Stimulated activated CD4-positive, alpha-beta T cell treated with anti-CD3 and anti-CD28 coated beads, Interleukin-15, amount 100 ng/mL, for 48 hours (primary cell): Measurements from ENCODE around the gene EYA2.
"Not testable (repeated sequence)": the region's sequence is repeated elsewhere in the genome, so short reads cannot be mapped to it uniquely, and the experiment has no call there.

Experiments
- DNase-seq, 2 donors: peaks; one replicate each; pipeline ENCODE4 v3.0.0-alpha.2; 2020; ENCODE audit warnings: low read depth in 2 of 2

The EYA2 gene

GRCh38 chr20:47175493-47175892, 280.9 kb downstream of the EYA2 start:
- no peak for DNase-seq

GRCh38 chr20:47176217-47176616, 281.6 kb downstream of the EYA2 start:
- not testable (repeated sequence) for DNase-seq

- no peak for DNase-seq
Observed at GRCh38 chr20:47178277-47178676, 283.6 kb downstream of the EYA2 start.

- DNase-seq, result no peak
Observed at GRCh38 chr20:47178851-47179250, 284.2 kb downstream of the EYA2 start.

GRCh38 chr20:47179267-47179666, 284.6 kb downstream of the EYA2 start:
- no peak for DNase-seq

- peak in 1 of 2 donors; percentile 7 for DNase-seq
Observed at GRCh38 chr20:47181056-47181862, 286.6 kb downstream of the EYA2 start.

- no peak for DNase-seq
Observed at GRCh38 chr20:47183367-47183766, 288.7 kb downstream of the EYA2 start.

GRCh38 chr20:47187450-47188195, 293.0 kb downstream of the EYA2 start:
- DNase-seq, result no peak

GRCh38 chr20:47188540-47188939, 293.9 kb downstream of the EYA2 start:
- DNase-seq, result no peak

- DNase-seq, result no peak
Observed at GRCh38 chr20:47189060-47189459, 294.4 kb downstream of the EYA2 start.

- no peak for DNase-seq
Observed at GRCh38 chr20:47191074-47191673, 296.5 kb downstream of the EYA2 start.

- DNase-seq, result no peak
Observed at GRCh38 chr20:47191956-47192355, 297.3 kb downstream of the EYA2 start.

GRCh38 chr20:47195573-47195972, 300.9 kb downstream of the EYA2 start:
- no peak for DNase-seq

GRCh38 chr20:47196091-47197081, 301.7 kb downstream of the EYA2 start:
- peak; percentile 57 to 66 for DNase-seq

- peak; percentile 50 to 59 for DNase-seq
Observed at GRCh38 chr20:47198254-47198671, 303.6 kb downstream of the EYA2 start.

- DNase-seq, result no peak
Observed at GRCh38 chr20:47198996-47199552, 304.4 kb downstream of the EYA2 start.

- no peak for DNase-seq
Observed at GRCh38 chr20:47201074-47201730, 306.6 kb downstream of the EYA2 start.

- DNase-seq, result no peak
Observed at GRCh38 chr20:47202733-47203667, 308.4 kb downstream of the EYA2 start.
